Measurements from ENCODE around the gene IRX5. TPM values are rescaled to one million over a fixed set of nuclear protein-coding genes. Genes with fewer than 3 reads are reported as not detected.

IRX5 gene
- total and polyA plus RNA-seq, 2 of the 4 experiments (the other 2 are of a cell fraction): not detected

DNA sequence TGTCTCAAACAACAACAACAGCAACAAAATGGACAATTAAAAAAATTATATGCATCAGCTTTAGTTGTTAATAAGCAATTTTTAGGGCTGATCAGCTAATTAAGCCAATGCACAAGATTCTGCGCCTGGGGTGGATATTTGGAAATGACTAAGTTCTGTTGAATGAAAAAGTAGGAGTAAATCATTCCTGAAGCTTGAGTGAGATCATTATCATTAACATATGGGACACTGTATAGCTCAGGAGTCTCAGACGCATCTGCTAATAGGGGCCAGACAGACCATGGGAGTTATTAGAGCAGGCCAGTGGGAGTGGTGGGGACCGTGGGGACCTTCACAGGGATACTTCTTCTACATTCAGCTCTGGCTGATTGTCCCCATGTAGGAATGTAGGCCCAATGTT lies 22.8 kb downstream of the IRX5 start:
- Histone ChIP-seq H2AFZ (replicated peaks; ENCODE audit: low read length, poor library complexity) (no peak overlapping the region), H3K4me2 (ENCODE audit: low read depth, low read length) (no peak overlapping the region), H3K18ac (ENCODE audit: low read depth, low read length) (no peak overlapping the region), H4K20me1 (ENCODE audit: insufficient read depth, low read length) (no peaks in the 10 kb centered on the region), H3K9me1 (ENCODE audit: insufficient read depth, low read length) (no peaks in the 10 kb centered on the region), H3K79me1 (ENCODE audit: low read depth in 1 of 2, low read length in 2 of 2) (no peaks in the 10 kb centered on the region), H4K8ac (ENCODE audit: low read depth in 2 of 2, low read length in 2 of 2) (no peak overlapping the region), H2BK15ac (ENCODE audit: low read depth, low read length) (no peak overlapping the region), H3K23ac (ENCODE audit: low read depth, low read length) (no peak overlapping the region), H3K4me1 (ENCODE audit: control insufficient read depth, insufficient read depth, low read length) (no peaks in the 10 kb centered on the region), H3K36me3 (ENCODE audit: control insufficient read depth, insufficient read depth, low read length) (no peaks in the 10 kb centered on the region), H2BK5ac (ENCODE audit: low read depth, low read length, poor library complexity, severe bottlenecking) (no peak overlapping the region), H3K14ac (replicated peaks; ENCODE audit: low read depth, low read length) (no peak overlapping the region), H4K5ac (ENCODE audit: low read depth, low read length) (no peak overlapping the region), H3K27ac (ENCODE audit: insufficient read depth, low read length) (no peak overlapping the region), H3K9me3 (ENCODE audit: control insufficient read depth, insufficient read depth, low read length) (no peaks in the 10 kb centered on the region), H3K56ac (ENCODE audit: extremely low read depth, insufficient read depth, low read length) (no peak overlapping the region), H2BK20ac (ENCODE audit: low read depth, low read length) (no peak overlapping the region), H3K27me3 (ENCODE audit: control insufficient read depth, insufficient read depth, low read length) (0 out of 2 replicates have a peak, but pooled peaks cover 2% of the 10 kb centered on the region), H2AK9ac (replicated peaks; ENCODE audit: low read depth, low read length, poor library complexity) (no peak overlapping the region), H4K91ac (ENCODE audit: insufficient read depth, low read depth, low read length) (no peak overlapping the region), H2BK120ac (ENCODE audit: low read depth, low read length) (no peak overlapping the region), H3K4ac (ENCODE audit: low read depth, low read length) (no peak overlapping the region), H2AK5ac (ENCODE audit: low read depth, low read length) (no peak overlapping the region), H3K9ac (ENCODE audit: low read depth, low read length) (no peak overlapping the region), H3K4me3 (ENCODE audit: insufficient read depth, low read depth, low read length) (no peak overlapping the region)
- no TSS peak for BruUV-seq (replicated peaks)
- DNase-seq (no peak), ATAC-seq (ENCODE audit: low read depth) (no peak)
- ChIA-PET CTCF (no interaction called here), POLR2A (ENCODE audit: unreplicated experiment) (no interaction called here)
- WGBS, 2 experiments (ENCODE audit: extremely low coverage in 2 of 2, insufficient read length in 1 of 2): no CpG with 5 or more reads among the region's 3 CpGs
- dilution Hi-C loops (cut with HindIII; ENCODE audit: low sequenced_read_pairs, unreplicated experiment) (no loop called here), in situ Hi-C loops (cut with MboI; ENCODE audit: low sequenced_read_pairs) (no loop called here), intact Hi-C loops (cut with micrococcal nuclease) (no loop called here)
- TF ChIP-seq RCOR1 (IDR thresholded peaks at IDR 0.05; ENCODE audit: insufficient replicate concordance, low read length) (no peak), MXI1 (IDR thresholded peaks at IDR 0.05; ENCODE audit: borderline replicate concordance, low read depth, low read length) (no peak), RAD21 (IDR thresholded peaks at IDR 0.05; ENCODE audit: low read length) (no peak), RFX5 (IDR thresholded peaks at IDR 0.05; ENCODE audit: low read depth, low read length) (no peak), FOS (IDR thresholded peaks at IDR 0.05; ENCODE audit: low read depth, low read length) (no peak), BHLHE40 (IDR thresholded peaks at IDR 0.05; ENCODE audit: low read depth, low read length) (no peak), NFE2L2 (IDR thresholded peaks at IDR 0.05; ENCODE audit: low read depth, low read length) (no peak), POLR2A (IDR thresholded peaks at IDR 0.05; ENCODE audit: low read depth, low read length) (no peak), CHD1 (IDR thresholded peaks at IDR 0.05; ENCODE audit: low read depth, low read length) (no peak), MAFK (IDR thresholded peaks at IDR 0.05; ENCODE audit: low read depth, low read length) (no peak), MAZ (IDR thresholded peaks at IDR 0.05; ENCODE audit: borderline replicate concordance, low read depth, low read length) (no peak), SMC3 (IDR thresholded peaks at IDR 0.05; ENCODE audit: low read depth, low read length) (no peak), CEBPB (IDR thresholded peaks at IDR 0.05; ENCODE audit: low read depth, low read length) (no peak)
- TF ChIP-seq, protein P1, sequence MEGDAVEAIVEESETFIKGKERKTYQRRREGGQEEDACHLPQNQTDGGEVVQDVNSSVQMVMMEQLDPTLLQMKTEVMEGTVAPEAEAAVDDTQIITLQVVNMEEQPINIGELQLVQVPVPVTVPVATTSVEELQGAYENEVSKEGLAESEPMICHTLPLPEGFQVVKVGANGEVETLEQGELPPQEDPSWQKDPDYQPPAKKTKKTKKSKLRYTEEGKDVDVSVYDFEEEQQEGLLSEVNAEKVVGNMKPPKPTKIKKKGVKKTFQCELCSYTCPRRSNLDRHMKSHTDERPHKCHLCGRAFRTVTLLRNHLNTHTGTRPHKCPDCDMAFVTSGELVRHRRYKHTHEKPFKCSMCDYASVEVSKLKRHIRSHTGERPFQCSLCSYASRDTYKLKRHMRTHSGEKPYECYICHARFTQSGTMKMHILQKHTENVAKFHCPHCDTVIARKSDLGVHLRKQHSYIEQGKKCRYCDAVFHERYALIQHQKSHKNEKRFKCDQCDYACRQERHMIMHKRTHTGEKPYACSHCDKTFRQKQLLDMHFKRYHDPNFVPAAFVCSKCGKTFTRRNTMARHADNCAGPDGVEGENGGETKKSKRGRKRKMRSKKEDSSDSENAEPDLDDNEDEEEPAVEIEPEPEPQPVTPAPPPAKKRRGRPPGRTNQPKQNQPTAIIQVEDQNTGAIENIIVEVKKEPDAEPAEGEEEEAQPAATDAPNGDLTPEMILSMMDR (conservative IDR thresholded peaks at IDR 0.05; ENCODE audit: low read depth, low read length): no peak
- TF ChIP-seq, protein P2, sequence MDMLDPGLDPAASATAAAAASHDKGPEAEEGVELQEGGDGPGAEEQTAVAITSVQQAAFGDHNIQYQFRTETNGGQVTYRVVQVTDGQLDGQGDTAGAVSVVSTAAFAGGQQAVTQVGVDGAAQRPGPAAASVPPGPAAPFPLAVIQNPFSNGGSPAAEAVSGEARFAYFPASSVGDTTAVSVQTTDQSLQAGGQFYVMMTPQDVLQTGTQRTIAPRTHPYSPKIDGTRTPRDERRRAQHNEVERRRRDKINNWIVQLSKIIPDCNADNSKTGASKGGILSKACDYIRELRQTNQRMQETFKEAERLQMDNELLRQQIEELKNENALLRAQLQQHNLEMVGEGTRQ (IDR thresholded peaks at IDR 0.05; ENCODE audit: low read depth, low read length): no peak
- TF ChIP-seq, protein P3, sequence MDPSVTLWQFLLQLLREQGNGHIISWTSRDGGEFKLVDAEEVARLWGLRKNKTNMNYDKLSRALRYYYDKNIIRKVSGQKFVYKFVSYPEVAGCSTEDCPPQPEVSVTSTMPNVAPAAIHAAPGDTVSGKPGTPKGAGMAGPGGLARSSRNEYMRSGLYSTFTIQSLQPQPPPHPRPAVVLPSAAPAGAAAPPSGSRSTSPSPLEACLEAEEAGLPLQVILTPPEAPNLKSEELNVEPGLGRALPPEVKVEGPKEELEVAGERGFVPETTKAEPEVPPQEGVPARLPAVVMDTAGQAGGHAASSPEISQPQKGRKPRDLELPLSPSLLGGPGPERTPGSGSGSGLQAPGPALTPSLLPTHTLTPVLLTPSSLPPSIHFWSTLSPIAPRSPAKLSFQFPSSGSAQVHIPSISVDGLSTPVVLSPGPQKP (IDR thresholded peaks at IDR 0.05; ENCODE audit: borderline replicate concordance, low read depth, low read length): no peak

Measured in IMR-90 (cell line).